GM21737 (cell line): ENCODE results near the gene GDF2.

Experiments
- ATAC-seq: cut with Tn5 transposase; IDR thresholded peaks from one replicate; pipeline ENCODE4 v1.9.1; 2021; ENCODE audit warnings: mild to moderate bottlenecking, moderate library complexity; ENCODE audit not compliant: unreplicated experiment

Gene GDF2

GRCh38 chr10:47366731-47367460, 44.6 kb downstream of the GDF2 start:
- ATAC-seq: no peak

- no peak for ATAC-seq
These were observed 45.4 kb downstream of the GDF2 start for GRCh38 chr10:47367646-47368045.

- no peak for ATAC-seq
These were observed 46.4 kb downstream of the GDF2 start for GRCh38 chr10:47368431-47369180.

- ATAC-seq: no peak
These were observed 47.1 kb downstream of the GDF2 start for GRCh38 chr10:47369251-47369894.

- no peak for ATAC-seq
These were observed 47.9 kb downstream of the GDF2 start for GRCh38 chr10:47370015-47370767.

- ATAC-seq: no peak
These were observed 48.6 kb downstream of the GDF2 start for GRCh38 chr10:47370878-47371277.

GRCh38 chr10:47371629-47372485, 49.6 kb downstream of the GDF2 start:
- no peak for ATAC-seq

- ATAC-seq: no peak
These were observed 50.5 kb downstream of the GDF2 start for GRCh38 chr10:47372726-47373125.

- no peak for ATAC-seq
These were observed 52.6 kb downstream of the GDF2 start for GRCh38 chr10:47374611-47375536.

GRCh38 chr10:47376522-47377220, 54.4 kb downstream of the GDF2 start:
- no peak for ATAC-seq
